DND-41 (cell line): ENCODE measurements around the gene MACROD2.

Source experiments
- CTCF ChIP-seq: IDR thresholded peaks from 2 replicates; pipeline ENCODE4 v1.5.1; 2012; ENCODE audit warnings: borderline replicate concordance, low read length, moderate library complexity, mild to moderate bottlenecking; ENCODE audit not compliant: poor library complexity, severe bottlenecking; ENCODE audit errors: extremely low read depth
- EZH2 ChIP-seq: IDR thresholded peaks from 3 replicates; pipeline ENCODE4 v1.6.1; 2012; ENCODE audit warnings: borderline replicate concordance, low read depth, mild to moderate bottlenecking, moderate library complexity, low read length, inconsistent platforms; ENCODE audit not compliant: severe bottlenecking

- TF ChIP-seq EZH2 (no peak), CTCF (no peak)
Measured at GRCh38 chr20:15033269-15033668, 1038.0 kb downstream of the MACROD2 start.
